ENCODE measurements around the gene AUTS2.

AUTS2 gene

DNA sequence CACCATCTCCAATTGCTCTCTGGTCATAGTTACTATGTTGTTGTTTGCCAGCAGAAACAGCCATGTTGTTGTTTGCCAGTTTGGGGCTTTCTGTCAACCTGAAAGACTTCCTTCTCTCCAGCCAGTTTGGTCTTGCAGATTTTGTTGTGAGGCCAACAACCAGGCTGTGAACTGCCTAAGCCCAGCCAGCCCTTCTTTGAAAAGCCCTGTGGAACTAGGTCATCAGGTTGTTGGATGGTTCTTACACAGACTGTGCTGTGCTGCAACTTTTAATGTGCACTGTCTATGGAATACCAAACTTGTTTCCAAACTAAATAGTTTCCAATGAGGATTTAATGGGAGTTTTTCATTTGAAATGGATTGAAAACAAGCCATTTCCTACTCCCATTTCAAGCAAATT, 940.9 kb downstream of the AUTS2 start:
- DNase-seq (ENCODE audit: low read depth in 2 of 2) = no peak

DNA sequence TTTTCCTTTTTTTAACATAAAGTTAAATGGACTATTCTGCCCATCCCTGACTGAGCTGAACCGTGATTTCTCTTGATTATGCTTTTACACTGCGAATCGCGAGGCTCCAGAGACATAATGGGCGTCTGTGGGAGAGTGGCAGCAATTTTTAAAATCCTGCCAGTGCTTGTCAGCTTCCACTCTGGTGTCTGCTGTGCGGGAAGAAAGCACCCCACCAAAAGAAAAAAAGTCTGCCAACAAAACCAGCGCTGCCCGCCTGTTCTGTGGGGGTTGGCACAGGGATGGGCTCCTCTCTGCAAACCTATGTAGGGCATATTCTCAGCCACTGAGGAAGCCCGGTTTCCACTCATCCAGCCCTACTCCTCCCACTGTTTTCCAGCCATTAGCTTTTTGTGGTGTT, 941.3 kb downstream of the AUTS2 start:
- DNase-seq (ENCODE audit: low read depth in 2 of 2) = no peak

DNA sequence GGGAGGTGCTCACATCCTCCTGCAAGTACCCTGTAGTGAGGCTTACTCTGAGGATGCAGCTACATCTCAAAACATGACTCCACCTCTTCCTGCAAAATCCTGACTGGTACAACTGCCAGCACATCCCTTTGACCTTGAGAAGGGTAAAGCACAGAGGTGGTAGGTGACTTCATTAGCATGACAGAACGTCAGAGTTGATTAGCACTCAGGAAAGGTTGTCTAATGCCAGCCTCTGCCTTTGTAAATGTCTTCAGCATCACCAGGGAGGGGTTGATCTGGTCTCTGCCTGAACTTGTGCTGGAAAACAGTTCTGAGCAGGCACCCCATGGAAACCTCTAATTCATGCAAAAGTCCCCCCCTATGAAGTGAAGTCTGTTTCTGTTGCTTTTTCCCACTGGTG, 942.4 kb downstream of the AUTS2 start:
- DNase-seq (ENCODE audit: low read depth in 2 of 2) = no peak

DNA sequence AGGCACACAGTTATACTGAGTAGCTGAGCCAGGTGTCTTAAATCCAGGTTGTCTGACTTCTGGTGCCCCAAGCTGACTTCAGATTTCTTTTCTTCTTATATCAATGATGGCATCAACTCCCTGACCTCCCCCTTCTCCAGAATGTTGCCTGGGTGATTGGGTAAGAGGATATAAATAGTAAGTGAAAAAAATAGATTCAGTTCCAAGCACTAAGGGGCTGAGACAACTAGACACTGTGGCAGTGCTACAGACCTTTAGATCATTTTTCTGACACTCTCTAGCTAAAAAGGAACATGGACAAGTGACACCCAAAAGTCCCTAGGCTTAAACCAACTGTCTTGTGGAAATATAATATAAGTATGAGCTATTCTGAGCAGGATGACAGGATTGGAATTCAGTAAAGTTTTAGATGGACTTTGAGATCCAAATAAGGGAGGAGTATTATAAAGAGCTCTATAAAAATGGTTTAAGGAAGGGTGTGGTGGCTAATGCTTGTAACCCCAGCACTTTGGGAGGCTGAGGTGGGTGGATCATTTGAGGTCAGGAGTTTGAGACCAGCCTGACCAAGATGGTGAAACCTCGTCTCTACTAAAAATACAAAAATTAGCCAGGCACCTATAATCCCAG, 944.6 kb downstream of the AUTS2 start:
- no peak for DNase-seq (ENCODE audit: low read depth in 2 of 2)

DNA sequence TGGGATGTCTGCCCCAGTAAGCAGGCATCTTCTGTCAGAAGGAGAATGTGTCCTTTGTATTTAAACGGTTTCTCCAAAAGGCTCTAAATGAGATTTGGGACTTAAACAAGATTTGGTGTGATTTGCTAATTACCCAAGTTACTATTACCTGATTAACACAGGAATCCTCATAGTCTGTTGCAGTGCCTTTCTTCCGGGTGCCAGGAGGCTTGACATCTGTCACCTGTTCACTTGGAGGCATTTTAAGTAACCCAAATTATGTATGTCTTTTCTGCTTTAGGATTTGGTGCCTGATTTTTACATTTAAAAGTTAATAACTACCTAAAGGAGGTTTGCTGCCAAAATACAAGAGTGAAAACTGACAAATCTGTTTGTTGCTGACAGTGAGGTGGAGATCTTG, 945.7 kb downstream of the AUTS2 start:
- no peak for DNase-seq (ENCODE audit: low read depth in 2 of 2)

DNA sequence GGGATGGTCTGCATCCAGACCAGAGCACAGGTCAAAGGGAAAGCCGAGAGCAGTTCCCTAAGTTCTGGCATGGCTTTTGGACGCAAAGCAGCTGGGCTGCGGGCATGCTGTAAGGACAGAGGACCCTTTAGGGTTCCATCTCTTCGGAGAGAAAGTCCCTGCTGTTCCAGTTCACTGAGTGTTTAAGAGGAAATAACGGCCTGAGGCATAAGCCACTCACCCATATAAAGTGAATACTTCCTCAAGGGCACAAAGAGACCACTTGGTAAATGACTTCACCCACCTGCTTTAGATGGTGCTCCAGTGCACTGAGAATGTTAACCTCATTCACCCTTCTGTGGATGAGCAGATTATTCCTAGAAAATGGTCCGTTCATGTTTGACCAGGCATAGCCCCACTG, 946.9 kb downstream of the AUTS2 start:
- DNase-seq (ENCODE audit: low read depth in 2 of 2) = no peak

DNA sequence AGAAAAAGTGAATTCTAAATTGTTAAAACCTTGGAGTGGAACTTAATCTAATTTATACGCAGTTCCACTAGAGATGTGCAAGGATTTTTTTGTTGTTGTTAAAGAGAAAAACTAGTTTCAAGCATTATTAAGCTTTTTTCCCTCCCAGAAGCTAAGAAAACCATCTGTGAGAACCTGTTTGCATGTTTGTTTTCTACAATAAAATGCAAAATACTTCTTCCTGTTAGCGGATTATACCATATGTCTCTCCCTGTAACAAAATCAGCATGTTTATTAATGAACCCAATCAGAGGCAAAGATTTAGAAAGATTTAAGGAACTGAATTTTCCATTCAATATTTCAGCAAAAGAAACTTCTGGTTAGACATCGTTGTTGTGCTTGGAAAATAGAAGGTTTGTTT, 953.9 kb downstream of the AUTS2 start:
- no peak for DNase-seq (ENCODE audit: low read depth in 2 of 2)

DNA sequence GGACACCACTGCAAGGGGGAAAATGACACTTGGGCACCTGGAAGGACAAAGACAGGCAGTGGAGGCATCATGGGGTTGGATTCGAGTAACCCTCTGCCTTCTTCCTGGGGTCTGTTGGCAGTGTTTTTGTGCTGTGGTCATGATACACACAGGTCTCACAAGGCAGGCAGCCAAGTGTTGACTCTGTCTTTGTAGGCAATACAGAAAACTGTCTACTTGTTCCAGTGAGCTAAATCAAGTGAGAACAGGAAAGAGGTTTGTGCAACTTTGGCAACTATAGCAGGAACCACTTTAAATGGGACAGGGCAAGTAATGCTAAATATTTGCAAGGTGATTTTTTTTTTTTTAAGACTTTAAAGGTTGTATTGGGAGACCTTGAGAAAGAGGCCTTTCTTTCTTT, 955.1 kb downstream of the AUTS2 start:
- no peak for DNase-seq (ENCODE audit: low read depth in 2 of 2)

DNA sequence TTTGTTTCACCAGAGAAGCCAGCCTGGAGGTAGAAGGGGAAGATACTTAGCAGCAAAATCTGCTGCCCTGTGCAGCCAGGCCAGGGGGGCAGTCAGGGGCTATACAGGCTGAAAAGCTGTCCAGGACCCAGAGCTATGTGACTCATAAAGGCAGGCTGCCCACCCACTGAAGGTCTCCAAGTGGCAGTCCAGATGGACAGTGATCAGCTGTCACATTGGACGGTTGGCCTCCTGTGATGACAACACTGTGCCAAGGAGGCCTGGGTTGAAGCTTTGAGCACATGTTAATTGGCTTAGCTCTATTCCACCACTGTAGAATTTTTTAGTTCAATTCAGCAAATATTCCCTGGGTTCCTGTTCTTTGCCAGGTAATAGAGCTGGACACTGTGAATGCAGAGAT, 956.4 kb downstream of the AUTS2 start:
- no peak for DNase-seq (ENCODE audit: low read depth in 2 of 2)

DNA sequence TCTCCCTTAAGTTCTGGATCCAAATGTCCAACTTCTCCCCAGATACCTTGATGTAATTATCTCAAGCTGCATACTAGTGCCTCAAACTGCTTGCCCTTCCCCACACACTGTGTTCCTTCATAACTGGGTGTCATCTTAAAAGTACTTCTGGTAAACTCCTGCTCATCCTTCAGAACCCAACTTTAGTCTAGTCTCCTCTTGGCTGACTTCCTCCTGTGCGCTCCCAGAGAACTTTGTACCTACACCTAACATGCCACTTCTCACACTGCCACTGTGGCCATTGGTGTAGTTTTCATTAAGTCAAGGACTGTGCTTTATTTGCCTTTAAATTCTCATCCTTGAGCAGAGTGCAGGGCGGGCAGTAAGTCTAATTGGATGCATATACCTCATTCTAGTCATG, 958.5 kb downstream of the AUTS2 start:
- no peak for DNase-seq (ENCODE audit: low read depth in 2 of 2)

DNA sequence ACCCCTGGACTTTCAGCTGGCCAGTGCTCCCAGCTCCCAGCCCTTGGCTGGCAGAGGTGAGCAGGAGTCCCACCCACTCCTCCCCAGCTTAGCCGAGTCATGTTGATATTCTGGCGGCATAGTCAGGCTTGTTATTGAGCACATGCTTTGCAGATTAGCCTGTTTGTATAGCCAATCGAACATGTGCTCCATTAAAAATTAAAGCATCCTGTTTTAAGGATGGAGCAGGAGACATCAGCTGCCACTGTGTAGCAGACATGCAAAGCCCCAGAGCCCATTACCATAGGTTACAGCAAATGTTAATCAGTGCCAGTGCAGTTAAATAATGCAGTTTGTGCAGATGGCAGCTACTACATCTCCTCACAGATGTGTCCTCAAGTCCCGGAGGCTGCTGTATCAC, 959.1 kb downstream of the AUTS2 start:
- DNase-seq (ENCODE audit: low read depth in 2 of 2) = no peak

DNA sequence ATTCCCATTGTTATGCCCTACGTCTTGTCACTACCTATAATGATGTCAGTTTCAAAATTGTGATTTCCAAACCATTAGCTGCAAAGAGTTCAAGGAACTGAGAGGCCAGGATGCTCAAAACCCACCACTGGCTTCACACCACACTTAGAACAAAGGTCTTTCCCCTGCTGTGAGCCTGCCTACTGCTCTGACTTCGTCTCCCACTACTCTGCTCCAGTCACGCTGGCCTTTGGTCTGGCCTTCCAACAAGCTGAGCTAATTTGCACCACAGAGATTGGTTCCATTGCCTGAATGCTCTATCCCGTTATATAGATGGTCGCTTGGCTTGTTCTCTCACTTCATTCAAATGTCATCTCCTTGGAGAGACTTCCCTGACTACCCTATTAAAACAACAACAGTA, 961.5 kb downstream of the AUTS2 start:
- no peak for DNase-seq (ENCODE audit: low read depth in 2 of 2)

DNA sequence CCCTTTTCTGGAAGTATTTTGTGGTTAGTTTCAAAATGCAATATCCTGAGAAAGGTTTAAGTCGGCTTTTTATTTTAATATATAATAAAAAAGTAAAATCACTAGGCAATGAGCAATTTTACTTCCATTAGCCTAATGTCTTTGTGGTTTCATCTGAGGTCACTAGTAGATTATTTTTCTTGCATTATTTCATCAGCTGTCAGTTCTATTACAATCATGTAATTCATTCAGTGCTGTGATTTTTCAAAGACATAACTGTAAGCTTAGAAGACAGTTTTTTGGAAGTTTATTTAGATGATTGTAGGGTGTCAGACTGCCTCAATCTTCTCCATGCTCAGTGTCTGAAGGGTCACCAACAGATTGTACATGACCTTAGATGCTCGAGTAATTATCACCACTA, 965.7 kb downstream of the AUTS2 start:
- DNase-seq (ENCODE audit: low read depth in 2 of 2) = no peak

DNA sequence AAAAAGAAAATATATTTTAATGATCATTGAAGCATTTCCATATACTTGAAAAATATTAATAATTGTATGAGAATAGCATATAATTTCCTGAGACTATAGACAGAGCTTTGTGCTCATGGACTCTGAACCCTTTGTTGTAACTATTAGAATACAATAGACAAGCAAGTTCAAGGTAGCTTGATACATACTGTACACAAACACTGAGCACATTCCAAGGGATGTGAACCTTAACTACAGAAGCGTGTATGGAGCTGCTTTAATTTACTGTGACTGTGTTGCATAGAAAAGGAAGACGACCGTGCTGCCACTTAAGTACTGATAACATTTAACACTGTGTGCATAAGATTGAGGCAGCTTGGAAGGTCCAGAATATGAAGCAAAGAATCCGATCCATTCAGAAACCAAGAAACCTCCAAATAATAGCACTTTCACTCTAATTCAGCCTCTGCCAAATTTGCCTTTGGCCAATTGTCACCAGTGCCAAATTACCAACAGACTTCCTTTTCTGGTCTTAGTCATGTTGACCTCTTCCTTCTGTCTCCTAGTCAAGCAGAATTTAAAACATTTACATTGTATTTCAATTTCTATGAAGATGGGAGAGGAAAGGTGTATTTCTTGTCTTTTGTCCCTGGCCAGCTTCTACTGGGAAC, 967.6 kb downstream of the AUTS2 start:
- no peak for DNase-seq (ENCODE audit: low read depth in 2 of 2)

DNA sequence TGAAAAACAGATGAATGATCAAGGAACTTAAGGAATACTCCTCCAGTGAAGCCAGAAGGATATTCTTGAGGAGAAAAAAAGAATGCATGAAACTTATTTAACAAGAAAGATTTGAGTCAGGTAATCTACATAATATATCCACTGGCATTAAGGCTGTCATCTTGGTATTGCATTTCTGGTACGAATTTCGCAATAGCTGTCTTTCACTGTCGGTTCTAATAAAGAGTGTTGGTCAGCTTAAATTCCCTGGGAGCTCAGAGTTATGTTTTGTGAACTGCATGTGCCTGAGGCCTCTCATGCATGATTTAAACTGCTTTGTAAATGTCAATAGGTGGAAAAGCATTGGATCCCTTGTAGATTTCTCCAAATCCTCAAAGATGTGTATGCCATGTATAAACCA, 968.4 kb downstream of the AUTS2 start:
- DNase-seq (ENCODE audit: low read depth in 2 of 2) = no peak

DNA sequence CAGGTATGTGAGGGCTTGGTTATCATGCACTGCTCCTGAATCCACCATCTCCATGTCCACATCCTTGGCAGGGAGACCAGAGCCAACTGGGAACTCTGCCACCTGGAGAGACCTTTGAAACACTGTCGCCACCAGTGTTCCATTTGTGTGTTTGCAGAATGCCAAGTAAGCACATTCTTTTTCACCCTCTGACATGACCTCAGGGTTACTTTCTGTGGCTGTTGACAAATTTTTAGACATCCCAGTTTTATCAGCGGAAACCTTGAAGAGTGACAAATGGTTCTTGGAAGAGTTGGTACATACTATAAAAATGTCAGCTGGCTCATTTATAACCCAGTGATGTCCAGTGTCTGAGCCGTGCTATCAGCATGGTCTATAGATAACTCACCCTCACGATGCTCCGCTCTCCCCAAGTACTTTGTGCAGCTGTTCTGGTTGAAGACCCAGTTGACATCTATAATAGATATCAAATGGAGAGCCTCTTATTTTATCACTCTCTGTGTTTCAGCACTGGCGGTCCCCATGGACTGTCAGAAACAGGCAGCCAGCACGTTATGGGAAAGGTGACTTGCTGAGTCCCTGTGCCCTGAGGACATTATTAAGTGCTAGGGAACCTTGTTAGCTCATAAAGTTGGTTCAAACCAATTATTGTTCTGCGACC, 970.5 kb downstream of the AUTS2 start:
- no peak for DNase-seq (ENCODE audit: low read depth in 2 of 2)

DNA sequence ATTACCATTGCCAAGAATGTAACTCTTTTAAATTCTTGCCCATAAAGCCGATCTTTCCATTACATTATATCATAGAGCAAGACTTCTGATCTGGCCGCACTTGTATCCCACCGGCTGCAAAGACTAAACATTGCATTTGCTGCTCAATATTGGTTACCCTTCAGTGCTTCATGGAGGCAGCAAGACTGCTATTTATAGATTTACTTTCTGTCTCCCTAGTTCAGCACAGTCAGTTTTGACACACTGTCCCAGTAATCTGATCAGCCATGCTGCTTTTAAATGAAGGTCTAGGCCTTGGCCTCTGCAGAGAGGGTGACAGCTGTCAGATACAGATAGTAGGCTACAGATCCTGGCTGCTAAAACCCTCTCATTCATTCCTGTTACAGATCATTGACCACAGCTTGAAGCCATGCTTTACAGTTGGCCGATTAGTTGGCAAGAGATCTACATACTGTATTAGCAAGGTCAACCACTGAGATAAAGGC, 971.1 kb downstream of the AUTS2 start:
- no peak for DNase-seq (ENCODE audit: low read depth in 2 of 2)

DNA sequence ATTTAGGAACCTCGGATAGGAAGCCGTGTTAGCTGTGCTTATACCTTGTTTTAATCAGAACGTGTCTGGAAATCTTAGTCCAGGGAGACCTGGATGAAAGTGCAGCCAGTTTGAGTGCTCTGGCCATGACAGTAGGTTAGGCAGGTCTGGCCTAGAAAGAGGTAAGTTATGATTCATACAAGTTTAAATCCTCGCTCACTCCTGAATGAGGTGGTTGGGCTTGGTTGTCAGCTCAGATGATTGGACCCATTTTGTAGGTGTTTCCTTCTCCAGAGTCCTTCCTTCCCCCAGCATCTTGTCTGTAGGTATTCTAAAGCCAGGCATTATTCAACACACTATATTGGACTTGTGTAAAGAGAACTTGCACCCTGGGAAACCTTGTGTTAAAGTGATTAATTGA, 971.8 kb downstream of the AUTS2 start:
- no peak for DNase-seq (ENCODE audit: low read depth in 2 of 2)

DNA sequence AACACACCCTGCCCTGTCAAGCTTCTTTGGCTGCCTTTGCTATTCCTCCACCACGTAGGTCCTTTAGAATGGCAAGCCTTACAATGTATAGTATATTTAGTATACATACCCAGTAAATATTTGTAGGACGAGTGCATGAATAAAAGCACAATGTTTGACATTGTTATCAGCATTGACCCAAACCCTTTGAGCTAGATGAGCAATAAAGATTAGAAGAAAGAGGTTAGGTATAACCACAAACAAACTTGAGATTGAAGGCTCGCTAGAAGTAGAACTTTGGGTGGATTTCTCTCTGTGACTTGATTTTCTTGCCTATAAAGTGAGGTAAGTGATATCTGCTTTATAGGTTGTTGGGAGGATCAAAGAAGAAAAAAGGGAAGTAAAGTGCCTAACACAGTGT, 972.7 kb downstream of the AUTS2 start:
- no peak for DNase-seq (ENCODE audit: low read depth in 2 of 2)

DNA sequence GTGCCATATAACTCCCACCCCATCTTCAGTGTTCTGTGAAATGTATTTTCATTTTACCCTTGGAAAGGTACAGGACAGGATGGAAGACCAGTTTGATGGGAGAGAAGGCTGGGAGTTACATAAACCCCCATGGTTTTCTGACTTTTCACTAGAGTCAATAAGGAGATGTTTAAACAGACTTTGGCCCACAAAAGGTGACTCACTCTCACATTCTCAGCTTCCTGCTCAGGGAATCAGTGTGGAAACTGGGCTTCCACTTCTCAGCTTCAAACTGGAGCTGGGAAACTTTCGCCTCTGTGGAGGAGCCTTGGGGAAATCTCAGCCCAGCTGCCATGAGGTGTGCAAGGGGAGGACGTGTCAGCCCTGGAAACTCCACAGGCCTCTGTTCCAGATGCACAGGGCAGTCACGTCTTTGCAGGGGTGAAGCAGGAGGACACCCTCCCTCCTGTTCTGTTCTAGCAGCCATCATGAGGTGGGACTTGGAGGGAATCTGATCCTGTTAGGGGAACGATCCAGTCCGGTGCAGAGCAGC, 973.2 kb downstream of the AUTS2 start:
- DNase-seq (ENCODE audit: low read depth in 2 of 2) = no peak

DNA sequence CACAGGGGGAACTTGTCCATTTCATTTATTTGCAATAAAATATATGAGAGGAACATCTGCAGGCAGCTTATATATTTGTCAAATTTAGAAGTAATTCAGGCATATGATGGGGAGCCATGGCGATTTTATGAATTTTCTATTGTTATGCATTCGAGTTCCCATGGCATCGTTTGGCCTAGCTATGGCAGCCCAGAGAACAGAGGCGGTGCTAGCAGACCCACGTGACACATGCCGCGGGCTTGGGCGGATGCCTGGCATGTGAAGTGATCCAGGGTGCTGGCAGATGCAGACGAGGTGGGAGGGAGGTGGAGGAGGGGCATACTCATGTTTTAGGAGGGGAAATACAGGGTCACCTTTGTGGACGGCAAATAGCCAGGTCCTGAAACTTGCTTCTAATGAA, 973.7 kb downstream of the AUTS2 start:
- no peak for DNase-seq (ENCODE audit: low read depth in 2 of 2)

DNA sequence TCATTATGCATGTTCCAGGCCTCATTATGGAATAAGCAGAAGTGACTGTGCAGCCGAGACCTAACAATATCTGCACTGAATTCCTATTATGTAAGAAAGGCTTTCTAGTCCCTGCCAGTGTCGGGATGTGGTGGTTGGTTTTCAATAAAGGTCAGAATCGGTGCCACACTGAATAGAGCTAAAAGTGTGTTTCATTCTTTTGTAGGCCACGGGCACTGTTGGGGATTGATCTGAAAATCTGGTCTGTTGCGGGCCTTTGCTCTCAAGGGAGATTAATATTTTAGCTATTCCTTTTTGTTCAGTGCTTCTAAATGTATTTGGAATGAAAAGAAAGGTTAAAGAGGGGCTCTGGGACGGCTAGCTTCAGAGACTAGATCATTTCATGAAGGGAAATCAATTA, 974.3 kb downstream of the AUTS2 start:
- no peak for DNase-seq (ENCODE audit: low read depth in 2 of 2)

DNA sequence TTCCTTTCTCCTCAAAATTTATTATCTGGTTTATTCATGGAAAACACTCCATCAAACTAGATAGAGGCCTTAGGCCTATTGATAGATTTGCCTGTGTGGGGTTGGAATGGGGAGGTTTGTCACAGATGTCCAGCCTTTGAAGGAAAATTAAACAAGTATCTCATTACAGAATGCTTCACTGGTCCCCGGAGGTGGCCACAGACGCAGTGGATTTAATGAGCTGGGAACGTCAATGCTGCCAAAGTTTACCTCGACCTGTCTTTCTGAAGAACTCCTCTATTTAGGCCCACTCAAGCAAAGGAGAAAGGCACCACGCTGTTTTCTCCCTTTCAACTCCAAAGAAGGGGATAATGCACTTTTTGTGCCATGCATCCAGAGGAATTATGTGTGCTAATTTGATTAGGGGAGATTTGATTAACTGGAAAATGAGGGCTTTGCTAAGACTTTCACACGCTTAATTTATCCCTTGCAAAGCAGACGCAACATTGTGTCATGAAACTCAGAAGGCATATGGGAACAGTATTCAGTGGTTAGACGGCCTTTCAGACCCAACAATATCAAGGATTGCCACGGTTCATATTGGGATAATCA, 974.9 kb downstream of the AUTS2 start:
- DNase-seq (ENCODE audit: low read depth in 2 of 2) = no peak
